HEK293 (cell line): ENCODE measurements around the gene CNTN4.
"Not testable (repeated sequence)": the region's sequence is repeated elsewhere in the genome, so short reads cannot be mapped to it uniquely, and the experiment has no call there.

Experiments
- CTCF ChIA-PET: fragments of 350-600 bp; formaldehyde crosslinking; extraction: SDS; loops from one replicate; lab custom pipeline; 2021; ENCODE audit warnings: antibody characterized with exemption; lab: Yijun Ruan, JAX
- POLR2A ChIA-PET: fragments of 300-600 bp; formaldehyde crosslinking; extraction: SDS; loops from one replicate; lab custom pipeline; 2020; ENCODE audit warnings: antibody characterized with exemption, inconsistent platforms; lab: Yijun Ruan, JAX
- H3K27ac ChIP-seq: fragments of 200-500 bp; sonication (Bioruptor generic); 2 replicates; pipeline ENCODE4 v1.5.1; 2014; ENCODE audit warnings: low read depth, low read length, control low read depth, inconsistent platforms; ENCODE audit errors: extremely low read depth
- H3K36me3 ChIP-seq, 2 experiments: fragments of 200-500 bp in 1 of 2; sonication (Bioruptor generic) in 1 of 2; 1 replicate in 1 of 2; 2 replicates in 1 of 2; pipeline ENCODE4 v1.5.1; 2014 to 2017; ENCODE audit warnings: inconsistent platforms in 2 of 2, low read length in 2 of 2; ENCODE audit not compliant: control insufficient read depth in 2 of 2, insufficient read depth in 1 of 2
- H3K4me1 ChIP-seq: fragments of 200-500 bp; sonication (Bioruptor generic); 2 replicates; pipeline ENCODE4 v1.5.1; 2014; ENCODE audit warnings: mild to moderate bottlenecking, low read length, inconsistent platforms; ENCODE audit not compliant: control insufficient read depth, insufficient read depth
- H3K4me3 ChIP-seq: 2 replicates; pipeline ENCODE4 v1.5.1; 2011; ENCODE audit warnings: low read depth, mild to moderate bottlenecking, control low read depth, low read length, moderate library complexity
- H3K9me3 ChIP-seq: fragments of 200-500 bp; sonication (Bioruptor generic); 2 replicates; pipeline ENCODE4 v1.5.1; 2014; ENCODE audit warnings: low read depth, low read length, inconsistent platforms; ENCODE audit not compliant: control insufficient read depth, insufficient read depth
- FEZF1 ChIP-seq: fragments of 450-650 bp; formaldehyde crosslinking; IDR thresholded peaks from 2 replicates; pipeline ENCODE4 v1.5.1; 2016; ENCODE audit warnings: missing biosample characterization, missing genetic modification characterization
- GFI1B ChIP-seq: fragments of 450-650 bp; formaldehyde crosslinking; IDR thresholded peaks from 2 replicates; pipeline ENCODE4 v1.5.1; 2016; ENCODE audit warnings: missing biosample characterization, missing genetic modification characterization
- HOXC10 ChIP-seq: sonication (generic); formaldehyde crosslinking; IDR thresholded peaks from 2 replicates; pipeline ENCODE4 v1.8.1; 2023; ENCODE audit warnings: mild to moderate bottlenecking, missing genetic modification reagents
- REST ChIP-seq: fragments of 450-650 bp; formaldehyde crosslinking; IDR thresholded peaks from 2 replicates; pipeline ENCODE4 v1.5.1; 2016; ENCODE audit warnings: missing biosample characterization, missing genetic modification characterization
- SP7 ChIP-seq: fragments of 450-650 bp; formaldehyde crosslinking; IDR thresholded peaks from 2 replicates; pipeline ENCODE4 v1.5.1; 2016; ENCODE audit warnings: missing biosample characterization, missing genetic modification characterization
- ZBTB11 ChIP-seq: fragments of 450-650 bp; formaldehyde crosslinking; conservative IDR thresholded peaks from 2 replicates; pipeline ENCODE4 v1.5.1; 2016; ENCODE audit warnings: low read depth, missing biosample characterization, missing genetic modification characterization
- ZBTB20 ChIP-seq: fragments of 450-650 bp; formaldehyde crosslinking; IDR thresholded peaks from 2 replicates; pipeline ENCODE4 v1.5.1; 2016; ENCODE audit warnings: missing biosample characterization, missing genetic modification characterization
- ZNF174 ChIP-seq: fragments of 450-650 bp; formaldehyde crosslinking; IDR thresholded peaks from 2 replicates; pipeline ENCODE4 v1.5.0; 2017; ENCODE audit warnings: missing biosample characterization, mild to moderate bottlenecking, missing genetic modification characterization
- ZNF354C ChIP-seq: fragments of 450-650 bp; formaldehyde crosslinking; IDR thresholded peaks from 2 replicates; pipeline ENCODE4 v1.5.1; 2016; ENCODE audit warnings: missing biosample characterization, missing genetic modification characterization, low read depth, borderline replicate concordance
- ZNF404 ChIP-seq: fragments of 450-650 bp; formaldehyde crosslinking; IDR thresholded peaks from 2 replicates; pipeline ENCODE4 v1.5.1; 2017; ENCODE audit warnings: missing biosample characterization, missing genetic modification characterization
- ZNF473 ChIP-seq: fragments of 450-650 bp; formaldehyde crosslinking; IDR thresholded peaks from 2 replicates; pipeline ENCODE4 v1.5.1; 2017; ENCODE audit warnings: missing biosample characterization, missing genetic modification characterization
- ZNF580 ChIP-seq: fragments of 450-650 bp; formaldehyde crosslinking; IDR thresholded peaks from 2 replicates; pipeline ENCODE4 v1.5.1; 2016; ENCODE audit warnings: missing biosample characterization, missing genetic modification characterization
- ZNF670 ChIP-seq: fragments of 450-650 bp; formaldehyde crosslinking; IDR thresholded peaks from 2 replicates; pipeline ENCODE4 v1.5.1; 2016; ENCODE audit warnings: missing biosample characterization, missing genetic modification characterization, low read depth
- TF ChIP-seq, protein P1 (sequence below): sonication (generic); formaldehyde crosslinking; IDR thresholded peaks from 2 replicates; pipeline ENCODE4 v1.8.1; 2022; ENCODE audit warnings: mild to moderate bottlenecking, moderate library complexity, missing genetic modification reagents
- TF ChIP-seq, protein P2 (sequence below): fragments of 450-650 bp; formaldehyde crosslinking; IDR thresholded peaks from 2 replicates; pipeline ENCODE4 v1.5.1; 2016; ENCODE audit warnings: missing biosample characterization, missing genetic modification characterization

CNTN4 gene

GRCh38 chr3:2985479-2985878 lies 886.8 kb downstream of the CNTN4 start (continued):
- TF ChIP-seq, protein P1, sequence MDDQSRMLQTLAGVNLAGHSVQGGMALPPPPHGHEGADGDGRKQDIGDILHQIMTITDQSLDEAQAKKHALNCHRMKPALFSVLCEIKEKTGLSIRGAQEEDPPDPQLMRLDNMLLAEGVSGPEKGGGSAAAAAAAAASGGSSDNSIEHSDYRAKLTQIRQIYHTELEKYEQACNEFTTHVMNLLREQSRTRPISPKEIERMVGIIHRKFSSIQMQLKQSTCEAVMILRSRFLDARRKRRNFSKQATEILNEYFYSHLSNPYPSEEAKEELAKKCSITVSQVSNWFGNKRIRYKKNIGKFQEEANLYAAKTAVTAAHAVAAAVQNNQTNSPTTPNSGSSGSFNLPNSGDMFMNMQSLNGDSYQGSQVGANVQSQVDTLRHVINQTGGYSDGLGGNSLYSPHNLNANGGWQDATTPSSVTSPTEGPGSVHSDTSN (CRISPR knock-in tag), result no peak
- TF ChIP-seq ZBTB20, result no peak
- no peak for TF ChIP-seq ZNF354C (tag by site-specific recombination)
- TF ChIP-seq ZNF473 (tag by site-specific recombination), result no peak

- POLR2A ChIA-PET, result no interaction called here
- Histone ChIP-seq H3K4me3 (no peak overlapping the region), H3K4me1 (no peaks in the 10 kb centered on the region)
- no peak for TF ChIP-seq FEZF1 (tag by site-specific recombination)
- no peak for TF ChIP-seq SP7 (tag by site-specific recombination)
- TF ChIP-seq ZBTB11 (tag by site-specific recombination), result no peak
- no peak for TF ChIP-seq ZNF404
- TF ChIP-seq, all 188 proteins: peak for 0
- Histone ChIP-seq H3K9me3 (no peaks in the 10 kb centered on the region), H3K36me3 (no peaks in the 10 kb centered on the region), H3K27ac (no peak overlapping the region)
- CTCF ChIA-PET, result no interaction called here
Observed at GRCh38 chr3:2992534-2992933, 893.9 kb downstream of the CNTN4 start.

- H3K36me3 ChIP-seq, H3K4me1 ChIP-seq, H3K4me3 ChIP-seq, H3K27ac ChIP-seq, POLR2A ChIA-PET, CTCF ChIA-PET, H3K9me3 ChIP-seq: not testable (repeated sequence)
Observed at GRCh38 chr3:2993130-2993529, 894.5 kb downstream of the CNTN4 start.

- no peaks in the 10 kb centered on the region for H3K9me3 ChIP-seq
- H3K4me3 ChIP-seq, result no peak overlapping the region
- no peaks in the 10 kb centered on the region for H3K4me1 ChIP-seq
- H3K36me3 ChIP-seq, result no peaks in the 10 kb centered on the region
- ChIA-PET POLR2A (no interaction called here), CTCF (interaction anchor here (0.7 to 1.4 kb wide), 2 partner anchors 21 to 212 kb away, joined by 3 to 4 read pairs; no protein-coding TSS in a partner anchor)
- no peak overlapping the region for H3K27ac ChIP-seq
- no peak for TF ChIP-seq ZNF580 (tag by site-specific recombination)
- TF ChIP-seq GFI1B, result no peak
- TF ChIP-seq ZNF670, result no peak
- no peak for TF ChIP-seq REST (tag by site-specific recombination)
- TF ChIP-seq HOXC10 (CRISPR knock-in tag), result no peak
- no peak for TF ChIP-seq ZNF174 (tag by site-specific recombination)
- TF ChIP-seq, protein P2, sequence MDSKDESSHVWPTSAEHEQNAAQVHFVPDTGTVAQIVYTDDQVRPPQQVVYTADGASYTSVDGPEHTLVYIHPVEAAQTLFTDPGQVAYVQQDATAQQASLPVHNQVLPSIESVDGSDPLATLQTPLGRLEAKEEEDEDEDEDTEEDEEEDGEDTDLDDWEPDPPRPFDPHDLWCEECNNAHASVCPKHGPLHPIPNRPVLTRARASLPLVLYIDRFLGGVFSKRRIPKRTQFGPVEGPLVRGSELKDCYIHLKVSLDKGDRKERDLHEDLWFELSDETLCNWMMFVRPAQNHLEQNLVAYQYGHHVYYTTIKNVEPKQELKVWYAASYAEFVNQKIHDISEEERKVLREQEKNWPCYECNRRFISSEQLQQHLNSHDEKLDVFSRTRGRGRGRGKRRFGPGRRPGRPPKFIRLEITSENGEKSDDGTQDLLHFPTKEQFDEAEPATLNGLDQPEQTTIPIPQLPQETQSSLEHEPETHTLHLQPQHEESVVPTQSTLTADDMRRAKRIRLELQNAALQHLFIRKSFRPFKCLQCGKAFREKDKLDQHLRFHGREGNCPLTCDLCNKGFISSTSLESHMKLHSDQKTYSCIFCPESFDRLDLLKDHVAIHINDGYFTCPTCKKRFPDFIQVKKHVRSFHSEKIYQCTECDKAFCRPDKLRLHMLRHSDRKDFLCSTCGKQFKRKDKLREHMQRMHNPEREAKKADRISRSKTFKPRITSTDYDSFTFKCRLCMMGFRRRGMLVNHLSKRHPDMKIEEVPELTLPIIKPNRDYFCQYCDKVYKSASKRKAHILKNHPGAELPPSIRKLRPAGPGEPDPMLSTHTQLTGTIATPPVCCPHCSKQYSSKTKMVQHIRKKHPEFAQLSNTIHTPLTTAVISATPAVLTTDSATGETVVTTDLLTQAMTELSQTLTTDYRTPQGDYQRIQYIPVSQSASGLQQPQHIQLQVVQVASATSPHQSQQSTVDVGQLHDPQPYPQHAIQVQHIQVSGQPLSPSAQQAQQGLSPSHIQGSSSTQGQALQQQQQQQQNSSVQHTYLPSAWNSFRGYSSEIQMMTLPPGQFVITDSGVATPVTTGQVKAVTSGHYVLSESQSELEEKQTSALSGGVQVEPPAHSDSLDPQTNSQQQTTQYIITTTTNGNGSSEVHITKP (tag by site-specific recombination), result no peak
Observed at GRCh38 chr3:2993736-2994135, 895.1 kb downstream of the CNTN4 start.
